ENCODE measurements around the gene PIP4K2A. TPM values are rescaled to one million over a fixed set of nuclear protein-coding genes. Genes with fewer than 3 reads are reported as not detected.

PIP4K2A gene
- total and polyA plus RNA-seq, 10 donors, result 30.1 to 168 (median 101) TPM

GRCh38 chr10:22494007-22494406, 220.4 kb downstream of the PIP4K2A start:
- Histone ChIP-seq H3K4me3 (no peak overlapping the region), H3K27ac (no peak overlapping the region), H3K4me1 (peaks cover 0 to 12% (median 6%) of the 10 kb centered on the region in 6 donors), H3K27me3 (replicated peaks in 1 of 7) (peaks cover 0 to 10% (median 0%) of the 10 kb centered on the region in 7 donors), H3K36me3 (no peaks in the 10 kb centered on the region), H3K9me3 (no peaks in the 10 kb centered on the region)
- intact Hi-C loops (cut with DNase I; ENCODE audit: low total_unique reads), result no loop called here
- no peak for TF ChIP-seq POLR2A (IDR thresholded peaks at IDR 0.05)
- TF ChIP-seq CTCF (IDR thresholded peaks at IDR 0.05 in 8 of 11, conservative IDR thresholded peaks at IDR 0.05 in 3 of 11), result no peak
- no peak for TF ChIP-seq POLR2AphosphoS5 (IDR thresholded peaks at IDR 0.05)
- 61 to 81% (median 67%) methylated on average over 3 of the region's 3 CpGs for WGBS, 5 donors
- DNase-seq, result no peak

- no peak overlapping the region for H3K4me3 ChIP-seq
- H3K27ac ChIP-seq, result no peak overlapping the region
- WGBS, 5 donors, result 26 to 50% (median 42%) methylated on average over 1 to 2 of the region's 2 CpGs
- no peaks in the 10 kb centered on the region for H3K36me3 ChIP-seq
- DNase-seq, result no peak
- H3K4me1 ChIP-seq, result peaks cover 0 to 12% (median 6%) of the 10 kb centered on the region in 6 donors
- intact Hi-C loops (cut with DNase I; ENCODE audit: low total_unique reads), result no loop called here
- H3K9me3 ChIP-seq, result no peaks in the 10 kb centered on the region
- H3K27me3 ChIP-seq (replicated peaks in 1 of 7), result no peaks in the 10 kb centered on the region
- no peak for TF ChIP-seq CTCF (IDR thresholded peaks at IDR 0.05 in 8 of 11, conservative IDR thresholded peaks at IDR 0.05 in 3 of 11)
- no peak for TF ChIP-seq POLR2AphosphoS5 (IDR thresholded peaks at IDR 0.05)
- TF ChIP-seq POLR2A (IDR thresholded peaks at IDR 0.05), result no peak
Measured at GRCh38 chr10:22491931-22492615, 222.3 kb downstream of the PIP4K2A start.

GRCh38 chr10:22491480-22491879, 222.9 kb downstream of the PIP4K2A start:
- intact Hi-C loops (cut with DNase I; ENCODE audit: low total_unique reads), result no loop called here
- Histone ChIP-seq H3K4me3 (no peak overlapping the region), H3K27me3 (replicated peaks in 1 of 7) (no peaks in the 10 kb centered on the region), H3K27ac (no peak overlapping the region), H3K9me3 (no peaks in the 10 kb centered on the region), H3K4me1 (peaks cover 0 to 12% (median 6%) of the 10 kb centered on the region in 6 donors), H3K36me3 (no peaks in the 10 kb centered on the region)
- no peak for DNase-seq
- 93 to 100% (median 97%) methylated on average over 3 of the region's 3 CpGs for WGBS, 5 donors
- TF ChIP-seq CTCF (IDR thresholded peaks at IDR 0.05 in 8 of 11, conservative IDR thresholded peaks at IDR 0.05 in 3 of 11) (no peak), POLR2A (IDR thresholded peaks at IDR 0.05) (no peak), POLR2AphosphoS5 (IDR thresholded peaks at IDR 0.05) (no peak)

- H3K4me3 ChIP-seq, result no peak overlapping the region
- DNase-seq, result no peak
- TF ChIP-seq POLR2AphosphoS5 (IDR thresholded peaks at IDR 0.05) (no peak), POLR2A (IDR thresholded peaks at IDR 0.05) (no peak), CTCF (IDR thresholded peaks at IDR 0.05 in 8 of 11, conservative IDR thresholded peaks at IDR 0.05 in 3 of 11) (no peak)
- peaks cover 0 to 12% (median 6%) of the 10 kb centered on the region in 6 donors for H3K4me1 ChIP-seq
- 87 to 95% (median 89%) methylated on average over 3 of the region's 3 CpGs for WGBS, 5 donors
- intact Hi-C loops (cut with DNase I; ENCODE audit: low total_unique reads), result no loop called here
- H3K27me3 ChIP-seq (replicated peaks in 1 of 7), result no peaks in the 10 kb centered on the region
- H3K9me3 ChIP-seq, result no peaks in the 10 kb centered on the region
- H3K27ac ChIP-seq, result no peak overlapping the region
- H3K36me3 ChIP-seq, result no peaks in the 10 kb centered on the region
Measured at GRCh38 chr10:22489975-22490374, 224.4 kb downstream of the PIP4K2A start.

Data from spleen (tissue), 11 donors.